Nucleus accumbens (tissue), 56 donors: Measurements from ENCODE around the gene A4GALT.
"Not testable (repeated sequence)": the region's sequence is repeated elsewhere in the genome, so short reads cannot be mapped to it uniquely, and the experiment has no call there.

Source experiments
- DNase-seq, 56 donors: peaks; one replicate each; lab custom pipeline; 2025; lab: John Stamatoyannopoulos, UW

A4GALT gene

DNA sequence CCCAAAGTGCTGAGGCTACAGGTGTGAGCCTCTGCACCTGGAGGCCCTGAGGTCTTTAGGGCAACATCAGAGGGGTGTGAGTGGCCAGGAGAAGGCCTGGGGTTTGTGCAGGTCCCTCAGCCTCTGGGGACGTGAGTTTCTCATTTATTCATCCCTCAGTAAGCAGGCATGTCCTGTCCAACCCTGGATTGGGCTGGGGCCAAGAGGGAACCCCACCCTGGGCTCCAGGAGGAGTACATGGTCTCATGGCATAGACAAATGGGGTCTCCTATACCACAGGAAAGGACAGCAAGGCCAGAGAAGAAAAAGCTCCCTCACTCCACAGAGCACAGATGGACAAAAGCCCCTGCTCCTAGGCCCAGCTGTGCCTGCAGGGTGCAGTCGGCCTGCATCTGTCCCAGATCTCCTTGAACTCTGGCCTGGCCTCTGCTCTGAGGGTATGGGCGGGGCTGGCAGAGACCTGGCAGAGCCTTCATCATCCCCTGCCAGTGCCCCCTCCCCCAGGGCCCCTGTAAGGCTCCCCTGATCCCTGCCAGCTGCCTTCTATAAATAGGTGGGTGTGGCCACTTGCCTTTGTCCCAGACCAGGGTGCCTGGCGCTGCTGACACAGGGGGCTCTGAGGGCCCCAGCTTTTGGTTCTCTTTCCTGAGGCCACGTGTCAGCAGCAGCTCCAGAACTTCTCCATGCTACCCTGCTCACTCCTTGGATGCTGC, 34.6 kb downstream of the A4GALT start:
- DNase-seq = no peak

DNA sequence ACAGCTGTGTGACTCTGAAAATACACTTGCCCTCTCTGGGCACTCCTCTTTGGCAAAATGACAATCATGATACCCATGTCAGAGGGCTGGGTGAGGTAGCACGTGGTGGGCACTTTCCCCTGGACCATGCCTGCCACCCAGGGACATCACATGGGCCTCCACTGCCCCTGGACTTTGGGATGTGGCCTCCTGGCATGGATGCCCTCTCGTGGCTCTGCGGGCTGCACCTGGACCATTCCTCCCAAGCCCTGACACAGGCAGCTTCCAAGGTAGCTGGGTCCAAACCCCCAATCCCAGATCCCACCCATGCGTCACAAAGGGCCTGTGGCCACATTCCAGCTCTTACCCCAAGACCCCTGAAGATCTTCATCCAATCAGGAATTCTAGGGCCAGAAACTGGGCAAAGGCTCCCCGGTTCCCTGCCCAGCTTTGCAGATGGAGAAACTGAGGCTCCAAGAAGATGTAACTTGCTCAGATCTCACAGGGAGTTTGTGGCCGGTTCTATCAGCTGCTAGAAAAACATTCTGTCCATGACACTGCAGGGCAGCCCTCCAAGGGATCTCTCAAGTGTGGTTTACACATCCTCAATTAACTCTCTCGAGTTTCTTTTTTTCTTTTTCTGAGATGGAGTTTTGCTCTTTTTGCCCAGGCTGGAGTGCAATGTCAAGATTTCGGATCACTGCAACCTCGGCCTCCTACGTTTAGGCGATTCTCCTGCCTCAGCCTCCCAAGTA, 36.0 kb downstream of the A4GALT start:
- DNase-seq = no peak

DNA sequence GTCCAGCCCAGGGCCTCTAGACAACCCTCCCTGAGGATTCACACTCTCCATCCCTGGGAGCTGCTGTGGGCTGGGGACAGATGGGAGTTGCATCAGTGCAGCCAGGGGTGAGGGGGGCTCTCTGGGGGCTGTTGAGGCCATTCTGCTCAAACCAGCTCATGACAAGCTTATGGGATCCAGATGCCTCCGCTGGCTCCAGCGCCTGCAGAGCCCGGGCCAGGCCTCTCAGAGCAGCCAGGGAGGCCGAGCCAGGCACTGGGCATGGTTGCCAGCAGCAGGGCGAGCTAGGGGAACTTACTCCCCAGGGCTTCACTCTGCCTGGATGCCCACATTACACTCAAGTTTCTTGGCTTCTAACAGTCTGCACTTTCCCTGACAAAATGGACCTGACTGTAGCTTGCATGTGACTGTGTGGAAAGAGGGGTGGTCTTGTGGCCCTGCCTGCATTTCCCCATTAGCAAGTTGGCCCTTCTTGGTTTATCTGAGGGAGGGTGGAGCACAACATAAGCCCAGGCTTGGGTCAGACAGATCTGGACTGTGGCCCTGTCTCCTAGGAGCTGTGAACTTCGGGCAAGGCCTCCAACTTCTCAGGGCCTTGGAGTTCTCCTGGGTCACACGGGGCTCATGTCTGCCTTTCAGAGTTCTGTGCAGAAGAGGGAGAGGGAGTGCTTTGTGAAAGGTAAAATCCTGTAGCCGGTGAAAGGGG, 36.9 kb downstream of the A4GALT start:
- peak in 29 of 56 donors; percentile 1 to 65 (median 25) for DNase-seq

DNA sequence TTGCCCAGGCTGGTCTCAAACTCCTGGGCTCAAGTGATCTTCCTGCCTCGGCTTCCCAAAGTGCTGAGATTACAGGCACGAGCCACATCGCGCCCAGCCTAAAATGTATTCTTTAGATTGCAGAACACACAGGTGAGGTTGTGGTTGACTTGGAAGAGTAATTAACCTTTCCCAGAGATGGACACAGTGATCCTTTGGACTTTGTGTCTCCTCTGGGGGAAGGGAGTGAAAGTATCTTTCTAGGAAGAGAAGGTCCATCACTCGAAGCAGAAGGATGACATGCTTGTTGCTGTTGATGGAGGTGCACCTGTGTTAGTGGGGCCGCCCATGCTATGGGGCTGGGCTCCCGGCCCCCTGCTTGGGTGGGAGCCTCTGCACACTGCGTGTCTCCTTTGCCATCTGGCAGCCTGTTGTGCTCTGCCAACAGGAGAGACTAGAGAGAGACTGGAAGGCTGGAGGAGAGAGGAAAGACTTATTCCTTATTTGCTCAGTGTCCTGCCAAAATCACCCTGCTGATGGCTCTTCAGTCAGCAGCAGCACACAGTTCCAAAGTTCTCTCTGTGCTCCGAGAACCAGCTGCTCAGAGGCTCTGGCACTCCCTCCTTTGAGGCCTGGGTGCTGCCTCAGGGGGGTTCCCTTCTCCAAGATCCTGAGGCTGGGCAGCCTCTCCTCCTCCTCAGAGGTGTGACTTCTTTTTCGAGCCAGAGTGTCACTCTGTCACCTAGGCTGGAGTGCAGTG, 38.4 kb downstream of the A4GALT start:
- DNase-seq = no peak

DNA sequence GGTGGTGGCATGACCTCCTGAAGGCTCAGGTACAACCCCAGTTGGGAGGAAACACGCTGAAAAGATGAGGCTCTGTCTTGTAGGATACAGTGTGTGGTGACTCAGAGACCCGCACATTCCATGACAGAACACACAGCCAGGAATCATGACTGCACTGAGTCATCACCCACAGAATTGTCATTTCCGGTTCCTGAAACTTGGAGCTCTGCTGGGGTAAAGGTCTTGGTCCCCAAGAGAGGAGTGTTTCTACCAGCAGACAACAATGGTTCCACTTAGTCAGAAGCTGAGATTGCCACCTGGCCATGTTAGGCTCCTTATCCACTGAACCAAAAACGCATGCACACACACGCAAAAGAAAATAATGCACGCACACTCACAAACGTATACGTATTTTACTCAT, 40.0 kb downstream of the A4GALT start:
- peak in 3 of 56 donors; percentile 6 to 25 (median 7) for DNase-seq

DNA sequence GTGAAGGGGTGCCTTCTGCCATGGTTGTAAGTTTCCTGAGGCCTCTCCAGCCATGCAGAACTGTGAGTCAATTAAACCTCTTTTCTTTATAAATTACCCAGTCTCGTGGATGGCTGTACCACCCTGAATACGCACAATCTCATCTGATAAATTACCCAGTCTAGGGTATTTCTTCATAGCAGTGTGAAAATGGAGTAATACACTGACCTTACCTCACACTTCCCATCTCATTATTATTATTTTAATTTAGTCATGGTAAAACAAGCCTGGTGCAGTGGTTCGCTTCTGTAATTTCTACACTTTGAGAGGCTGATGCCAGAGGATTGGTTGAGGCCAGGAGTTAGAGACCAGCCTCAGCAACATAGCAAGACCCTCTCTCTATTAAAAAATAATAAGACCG, 41.0 kb downstream of the A4GALT start:
- DNase-seq = no peak

DNA sequence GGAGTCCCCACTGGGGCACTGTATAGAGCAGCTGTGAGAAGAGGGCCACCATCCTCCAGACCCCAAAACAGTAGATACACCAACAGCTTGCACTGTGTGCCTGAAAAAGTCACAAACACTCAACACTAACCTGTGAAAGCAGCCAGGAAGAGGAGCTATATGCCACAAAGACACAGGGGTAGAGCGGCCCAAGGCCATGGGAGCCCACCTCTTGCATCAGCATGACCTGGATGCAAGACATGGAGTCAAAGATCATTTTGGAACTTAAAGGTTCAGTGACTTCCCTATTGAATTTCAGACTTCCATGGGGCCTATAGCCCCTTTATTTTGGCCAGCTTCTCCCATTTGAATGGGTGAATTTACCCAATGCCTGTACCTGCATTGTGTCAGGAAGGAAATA, 41.8 kb downstream of the A4GALT start:
- DNase-seq = no peak

DNA sequence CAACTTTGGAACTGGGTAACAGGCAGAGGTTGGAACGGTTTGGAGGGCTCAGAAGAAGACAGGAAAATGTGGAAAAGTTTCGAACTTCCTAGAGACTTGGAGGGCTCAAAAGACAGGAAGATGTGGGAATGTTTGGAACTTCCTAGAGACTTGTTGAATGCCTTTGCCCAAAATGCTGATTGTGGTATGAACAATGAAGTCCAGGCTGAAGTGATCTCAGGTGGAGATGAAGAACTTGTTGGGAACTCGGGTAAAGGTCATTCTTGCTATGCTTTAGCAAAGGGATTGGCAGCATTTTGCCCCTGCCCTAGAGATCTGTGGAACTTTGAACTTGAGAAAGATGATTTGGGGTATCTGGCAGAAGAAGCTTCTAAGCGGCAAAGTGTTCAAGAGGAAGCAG, 42.7 kb downstream of the A4GALT start:
- not testable (repeated sequence) for DNase-seq

DNA sequence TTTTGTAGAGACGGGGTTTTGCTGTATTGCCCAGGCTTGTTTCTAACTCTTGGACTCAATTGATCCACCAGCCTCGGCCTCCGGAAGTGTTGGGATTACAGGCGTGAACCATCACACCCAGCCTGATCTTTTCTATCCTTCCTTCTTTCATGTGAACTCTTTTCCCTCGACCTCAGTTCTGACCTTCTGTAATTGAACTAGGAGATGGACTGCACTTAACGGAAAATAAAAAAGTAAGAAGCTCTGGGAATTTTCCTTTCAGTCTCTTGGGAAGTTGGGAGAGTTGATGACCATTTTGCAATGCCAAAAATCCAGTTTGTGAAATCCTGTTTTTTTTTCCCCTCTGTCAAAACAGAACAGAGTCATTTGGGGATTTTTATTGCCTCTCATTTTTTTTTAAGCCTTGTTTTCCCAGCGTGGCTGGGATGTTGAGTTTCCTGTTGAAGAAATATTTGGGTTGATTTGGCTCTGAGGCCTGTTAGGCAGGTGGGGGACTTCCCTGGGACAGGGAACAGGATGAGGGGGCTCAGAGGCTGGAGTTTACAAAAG, 44.5 kb downstream of the A4GALT start:
- no peak for DNase-seq

DNA sequence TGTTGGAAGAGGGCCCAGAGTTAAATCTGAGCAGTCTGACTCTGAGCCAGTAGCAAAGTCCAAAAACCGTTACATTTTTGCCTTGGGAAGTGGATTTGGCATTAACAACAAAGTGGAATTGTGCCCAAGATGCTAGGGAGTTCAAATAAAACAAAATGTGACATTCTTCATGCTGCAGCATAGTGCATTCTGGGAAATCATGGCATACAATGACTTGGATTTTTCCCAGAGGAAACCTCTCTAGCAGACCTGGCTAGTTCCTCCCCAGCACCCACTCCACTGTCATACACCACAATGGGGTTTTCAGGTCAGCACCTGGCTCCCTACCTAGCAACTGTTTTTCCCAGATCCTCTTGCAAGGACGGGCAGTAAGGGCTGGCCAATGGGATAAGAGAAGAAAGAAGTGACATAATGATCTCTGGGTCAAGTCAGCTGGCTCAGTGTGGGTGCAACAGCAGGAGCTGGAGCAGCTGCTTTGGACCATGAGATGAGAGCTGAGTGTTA, 46.7 kb downstream of the A4GALT start:
- DNase-seq = no peak

DNA sequence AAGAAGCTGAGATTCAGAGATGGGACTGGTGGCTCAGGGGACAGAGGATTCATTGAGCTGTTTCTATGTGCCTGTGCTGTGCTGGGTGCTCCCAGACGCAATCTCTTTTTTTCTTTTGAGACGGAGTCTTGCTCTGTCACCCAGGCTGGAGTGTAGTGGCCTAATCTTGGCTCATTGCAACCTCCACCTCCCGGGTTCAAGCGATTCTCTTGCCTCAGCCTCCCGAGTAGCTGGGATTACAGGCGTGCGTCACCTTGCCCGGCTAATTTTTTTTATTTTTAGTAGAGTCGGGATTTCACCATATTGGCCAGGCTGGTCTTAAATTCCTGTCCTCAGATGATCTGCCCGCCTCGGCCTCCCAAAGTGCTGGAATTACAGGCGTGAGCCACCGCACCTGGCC, 47.6 kb downstream of the A4GALT start:
- not testable (repeated sequence) for DNase-seq

DNA sequence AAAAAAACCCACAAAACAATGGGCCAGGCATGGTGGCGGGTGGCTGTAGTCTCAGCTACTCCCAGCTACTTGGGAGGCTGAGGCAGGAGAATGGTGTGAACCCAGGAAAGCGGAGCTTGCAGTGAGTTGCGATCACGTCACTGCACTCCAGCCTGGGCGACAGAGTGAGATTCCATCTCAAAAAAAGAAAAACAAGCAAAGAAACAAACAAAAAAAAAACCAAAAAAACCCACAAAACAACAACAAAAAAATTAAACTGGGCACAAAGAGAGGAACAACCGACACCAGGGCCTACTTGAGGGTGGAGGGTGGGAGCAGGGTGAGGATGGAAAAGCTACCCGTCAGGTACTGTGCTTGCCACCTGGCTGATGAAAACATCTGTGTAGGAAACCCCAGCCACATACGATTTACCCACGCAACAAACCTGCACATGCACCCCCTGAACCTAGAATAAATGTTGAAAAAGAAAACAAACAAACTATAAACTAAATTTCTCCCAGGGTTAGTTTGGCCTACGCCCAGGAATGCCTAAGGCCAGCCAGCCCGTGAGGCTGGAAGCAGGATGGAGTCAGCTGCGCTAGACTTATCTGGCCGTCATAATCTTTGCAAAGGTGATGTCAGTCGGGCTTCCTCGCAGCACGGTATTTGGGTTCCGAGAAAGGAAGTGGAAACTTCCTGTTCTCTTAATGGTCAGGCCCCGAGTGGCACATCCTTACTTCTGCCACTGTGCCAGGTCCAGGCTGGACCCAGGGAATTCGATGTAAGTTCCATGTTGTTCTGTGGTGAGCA, 49.6 kb downstream of the A4GALT start:
- no peak for DNase-seq

DNA sequence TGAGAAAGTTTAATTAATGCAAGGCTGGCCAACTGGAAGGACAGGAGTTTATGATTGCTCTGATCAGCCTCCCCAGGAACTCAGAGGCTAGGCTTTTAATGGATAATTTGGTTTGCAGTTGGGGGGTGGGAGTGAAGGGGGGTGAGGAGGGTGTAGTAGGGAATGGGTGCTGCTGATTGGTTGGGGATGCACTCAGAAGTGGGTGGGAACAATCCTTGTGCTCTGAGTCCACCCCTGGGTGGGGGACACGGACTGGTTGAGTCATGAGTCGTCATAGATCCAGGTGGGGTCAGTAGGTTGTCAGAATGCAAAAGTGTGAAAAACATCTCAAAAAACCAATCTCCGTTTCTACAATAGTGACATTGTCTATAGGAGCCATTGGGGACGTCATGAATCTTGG, 50.6 kb downstream of the A4GALT start:
- no peak for DNase-seq

DNA sequence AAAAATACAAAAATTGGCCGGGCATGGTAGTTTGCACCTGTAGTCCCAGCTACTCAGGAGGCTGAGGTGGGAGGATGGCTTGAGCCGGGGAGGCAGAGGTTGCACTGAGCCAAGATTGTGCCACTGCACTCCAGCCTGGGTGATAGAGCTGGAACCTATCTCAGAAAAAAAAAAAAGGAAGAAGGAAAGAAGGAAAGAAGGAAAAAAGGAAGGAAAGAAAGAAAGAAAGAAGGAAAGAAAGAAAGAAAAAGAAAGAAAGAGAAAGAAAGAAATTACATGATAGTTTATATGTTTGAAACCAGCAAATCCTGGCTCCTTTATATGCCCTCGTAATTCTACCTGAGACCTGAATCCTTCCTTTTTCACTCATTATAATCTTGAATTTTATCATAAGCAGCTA, 54.3 kb downstream of the A4GALT start:
- DNase-seq = not testable (repeated sequence)

DNA sequence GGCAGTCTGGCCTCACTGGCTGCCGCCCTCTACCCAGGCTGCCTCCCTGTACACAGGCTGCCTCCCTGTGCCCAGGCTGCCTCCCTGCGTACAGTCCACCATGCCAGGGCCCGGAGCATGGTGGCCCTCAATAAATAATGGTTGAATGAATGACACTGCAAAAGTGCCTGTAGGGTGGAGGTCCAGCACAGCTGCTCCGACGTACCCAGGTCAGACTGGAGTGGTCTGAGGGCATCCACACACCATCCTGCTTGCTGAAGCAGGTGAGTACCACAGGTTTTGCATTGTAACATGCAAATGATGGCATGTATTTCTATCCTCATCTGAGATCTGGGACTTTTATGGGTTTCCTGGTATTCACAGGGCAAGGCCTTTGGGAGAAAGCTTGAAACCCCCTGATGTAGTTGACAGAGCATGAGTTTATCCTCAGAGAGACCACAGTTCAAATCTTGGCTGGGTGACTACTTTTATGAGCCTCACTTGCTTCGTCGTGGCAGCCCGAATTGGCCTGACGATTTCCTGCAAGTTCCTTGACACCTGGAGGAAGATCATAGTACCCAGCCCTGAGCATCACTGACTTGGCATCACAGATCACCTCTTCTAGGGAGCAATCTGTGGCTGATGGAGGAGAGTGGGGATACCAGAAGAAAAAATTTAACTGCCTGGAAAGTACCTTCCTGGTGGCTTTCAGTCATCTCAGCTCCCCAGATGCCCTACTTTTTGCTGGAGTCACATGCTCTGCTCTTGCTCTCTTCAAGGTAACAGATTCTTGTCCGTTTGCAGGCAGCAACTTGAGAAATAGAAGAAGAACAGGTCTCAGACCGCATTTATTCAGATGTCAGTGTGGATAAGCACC, 55.5 kb downstream of the A4GALT start:
- no peak for DNase-seq

DNA sequence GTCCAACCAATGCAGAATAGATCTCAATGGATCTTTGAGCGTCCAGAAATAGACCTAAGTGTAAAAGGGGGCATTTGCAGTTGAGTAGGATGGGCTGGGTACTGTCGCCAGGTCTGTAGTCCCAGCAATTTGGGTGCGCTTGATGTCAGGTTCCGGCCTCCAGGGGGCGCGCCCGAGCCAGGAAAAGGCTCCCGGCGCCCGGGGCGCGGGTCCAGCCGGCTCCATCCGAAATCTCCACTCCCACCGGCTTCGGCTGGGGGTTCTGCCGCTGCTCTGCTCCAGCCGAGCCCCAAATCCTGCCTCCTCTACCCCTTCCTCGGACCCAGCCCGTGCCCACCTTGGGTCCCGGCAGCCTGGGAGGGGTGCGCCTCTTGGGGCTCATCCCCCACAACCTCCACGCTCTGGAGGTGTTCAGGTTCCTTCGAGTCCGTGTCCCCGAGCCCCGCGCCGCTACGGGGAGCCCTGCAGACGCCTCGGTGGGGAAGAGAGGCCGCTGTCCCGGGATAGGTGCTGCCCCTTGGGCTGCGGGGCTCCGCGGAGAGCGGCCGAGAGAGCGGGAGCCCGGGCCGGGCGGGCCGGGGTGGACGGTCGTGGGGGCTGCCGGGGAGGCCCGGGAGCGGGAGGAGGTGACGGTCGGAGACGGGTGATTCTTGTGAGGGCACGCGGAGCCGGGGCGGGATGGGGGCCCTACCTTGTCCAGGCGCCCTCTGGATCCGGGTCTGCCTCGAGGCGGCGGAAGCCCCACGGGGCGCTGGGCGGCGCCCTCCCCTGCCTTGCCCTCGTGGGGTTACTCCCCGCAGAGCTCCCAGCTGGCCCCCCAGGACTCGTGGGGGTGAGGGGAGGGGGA, 58.5 kb downstream of the A4GALT start:
- peak in 46 of 56 donors; percentile 17 to 88 (median 44) for DNase-seq

DNA sequence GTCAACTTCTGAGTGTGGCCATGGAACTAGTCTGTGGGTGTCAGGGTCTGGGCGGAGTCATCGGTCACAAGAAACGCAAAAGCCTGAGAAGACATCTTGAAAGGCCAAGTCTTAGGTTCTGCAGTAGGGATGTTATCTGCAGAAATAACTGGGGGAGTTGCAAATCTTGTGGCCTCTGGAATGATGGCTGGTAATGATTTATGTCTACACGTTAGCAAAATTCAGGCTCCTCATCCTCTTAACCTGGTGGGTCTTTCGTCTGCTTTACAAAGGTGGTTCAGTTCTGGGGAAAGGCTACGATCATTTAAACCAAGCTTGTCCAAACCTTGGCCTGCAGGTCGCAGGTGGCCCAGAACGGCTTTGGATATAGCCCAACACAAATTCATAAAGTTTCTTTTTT, 64.1 kb downstream of the A4GALT start:
- no peak for DNase-seq

DNA sequence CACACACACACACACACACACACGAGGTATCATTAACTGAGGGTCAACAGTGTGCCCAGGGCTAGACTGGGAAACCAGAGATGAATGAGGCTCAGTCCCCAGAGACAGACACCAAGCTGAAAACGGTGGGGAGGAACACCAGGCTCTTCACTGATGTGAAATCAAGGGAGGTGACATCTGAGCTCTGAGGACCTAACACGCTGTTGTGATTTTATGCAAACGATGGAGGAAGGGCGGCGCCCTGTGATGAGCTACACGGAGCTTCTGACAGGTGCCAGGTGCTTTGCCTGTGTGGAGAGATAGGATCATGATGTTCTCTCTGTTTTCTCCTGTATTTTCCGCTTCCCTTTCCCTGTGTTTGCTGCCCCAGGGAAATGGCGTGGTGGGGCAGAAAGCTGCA, 65.0 kb downstream of the A4GALT start:
- peak in 1 of 56 donors; percentile 20 for DNase-seq
